H1 (cell line): ENCODE results near the gene TMEM209. TPM values are rescaled to one million over a fixed set of nuclear protein-coding genes. Genes with fewer than 3 reads are reported as not detected.

Experiments used
- CTCF ChIA-PET: fragments of 300-600 bp; sonication (Branson Sonifier 250); formaldehyde crosslinking; loops from one replicate; lab custom pipeline; 2021; ENCODE audit not compliant: partially characterized antibody; lab: Charles Lee
- POLR2A ChIA-PET: fragments of 300-600 bp; sonication (Branson Sonifier 250); formaldehyde crosslinking; loops from one replicate; lab custom pipeline; 2021; ENCODE audit warnings: inconsistent platforms; ENCODE audit not compliant: partially characterized antibody; lab: Charles Lee
- DNase-seq, 2 experiments: peaks; one replicate each; pipeline versions ENCODE4 v3.0.0 to v3.0.0-alpha.2; 2010 to 2022; ENCODE audit warnings: low spot score in 2 of 2, low read depth in 1 of 2, mixed read lengths in 1 of 2
- FAIRE-seq: peaks from 2 replicates; lab custom pipeline; 2011; peaks lifted over from hg19 to GRCh38; lab: Jason Lieb, UNC
- H2AFZ ChIP-seq: 2 replicates; pipeline ENCODE4 v1.8.1; 2012; ENCODE audit warnings: low read length, inconsistent platforms
- H2AK5ac ChIP-seq: 2 replicates; pipeline ENCODE4 v1.6.1; 2013; ENCODE audit warnings: low read depth, low read length
- H2BK120ac ChIP-seq: replicated peaks from 2 replicates; pipeline ENCODE3; 2013; ENCODE audit warnings: low read depth, low read length, inconsistent platforms
- H2BK12ac ChIP-seq: 2 replicates; pipeline ENCODE4 v1.6.1; 2013; ENCODE audit warnings: low read depth, low read length
- H2BK15ac ChIP-seq: 2 replicates; pipeline ENCODE4 v1.6.1; 2013; ENCODE audit warnings: low read length
- H2BK20ac ChIP-seq: 2 replicates; pipeline ENCODE4 v1.6.1; 2013; ENCODE audit warnings: low read length
- H2BK5ac ChIP-seq: 2 replicates; pipeline ENCODE4 v1.6.1; 2013; ENCODE audit warnings: low read depth, low read length
- H3K14ac ChIP-seq: 2 replicates; pipeline ENCODE4 v1.6.1; 2013; ENCODE audit warnings: inconsistent platforms; ENCODE audit not compliant: insufficient read length
- H3K18ac ChIP-seq: 2 replicates; pipeline ENCODE4 v1.6.1; 2013; ENCODE audit warnings: low read length; ENCODE audit errors: extremely low read depth
- H3K23ac ChIP-seq: 2 replicates; pipeline ENCODE4 v1.6.1; 2013; ENCODE audit warnings: inconsistent platforms; ENCODE audit not compliant: insufficient read length
- H3K23me2 ChIP-seq: 2 replicates; pipeline ENCODE4 v1.6.1; 2013; ENCODE audit warnings: low read depth, low read length
- H3K27ac ChIP-seq: 2 replicates; pipeline ENCODE4 v1.6.1; 2011; ENCODE audit warnings: low read depth, low read length, inconsistent platforms
- H3K27me3 ChIP-seq, 4 experiments: replicated peaks in 1 of 4; 1 replicate in 1 of 4; 2 replicates in 3 of 4; pipeline versions ENCODE4 v1.6.1 to v1.8.1; 2011 to 2013; ENCODE audit warnings: low read length in 3 of 4, mild to moderate bottlenecking in 3 of 4, inconsistent platforms in 2 of 4, mixed read lengths in 2 of 4, moderate library complexity in 1 of 4; ENCODE audit not compliant: control insufficient read depth in 3 of 4, insufficient read depth in 3 of 4; ENCODE audit errors: extremely low read depth in 1 of 4
- H3K36me3 ChIP-seq, 4 experiments: 2 replicates each; pipeline versions ENCODE4 v1.6.1 to v1.8.1; 2011 to 2013; ENCODE audit warnings: mild to moderate bottlenecking in 4 of 4, low read length in 3 of 4, moderate library complexity in 2 of 4, control low read depth in 1 of 4, inconsistent platforms in 1 of 4; ENCODE audit not compliant: insufficient read depth in 4 of 4, control insufficient read depth in 2 of 4
- H3K4ac ChIP-seq: replicated peaks from 2 replicates; pipeline ENCODE3; 2013; ENCODE audit warnings: low read length, low read depth, mixed read lengths, inconsistent platforms; ENCODE audit not compliant: insufficient read length
- H3K4me1 ChIP-seq, 4 experiments: replicated peaks in 1 of 4; 1 replicate in 1 of 4; 2 replicates in 3 of 4; pipeline versions ENCODE4 v1.6.1 to v1.8.1; 2011 to 2013; ENCODE audit warnings: low read length in 3 of 4, inconsistent platforms in 2 of 4, mixed read lengths in 1 of 4; ENCODE audit not compliant: insufficient read depth in 4 of 4, control insufficient read depth in 3 of 4
- H3K4me2 ChIP-seq, 2 experiments: 2 replicates each; pipeline versions ENCODE4 v1.6.1 to v1.8.1; 2011 to 2013; ENCODE audit warnings: low read depth in 2 of 2, low read length in 2 of 2, control low read depth in 1 of 2, inconsistent platforms in 1 of 2, mild to moderate bottlenecking in 1 of 2; ENCODE audit not compliant: insufficient read depth in 1 of 2
- H3K4me3 ChIP-seq, 4 experiments: fragments of 200-600, 300-600 bp in 1 of 4; sonication (generic), shearing (Covaris generic), sonication (Bioruptor Twin) in 1 of 4; 2 replicates each; pipeline versions ENCODE4 v1.5.1 to v1.8.1; 2011 to 2016; ENCODE audit warnings: low read length in 4 of 4, low read depth in 3 of 4, control low read depth in 2 of 4, inconsistent platforms in 2 of 4, mild to moderate bottlenecking in 2 of 4, mixed read lengths in 1 of 4, moderate library complexity in 1 of 4; ENCODE audit not compliant: insufficient read depth in 2 of 4; ENCODE audit errors: extremely low read depth in 1 of 4
- H3K56ac ChIP-seq: replicated peaks from 2 replicates; pipeline ENCODE3; 2013; ENCODE audit warnings: low read depth, mild to moderate bottlenecking, mixed read lengths, low read length, inconsistent platforms; ENCODE audit not compliant: insufficient read length
- H3K79me1 ChIP-seq: 2 replicates; pipeline ENCODE4 v1.6.1; 2013; ENCODE audit warnings: low read depth, low read length, control low read depth
- H3K79me2 ChIP-seq, 2 experiments: 2 replicates each; pipeline versions ENCODE4 v1.6.1 to v1.8.1; 2012 to 2013; ENCODE audit warnings: low read length in 2 of 2, mild to moderate bottlenecking in 2 of 2, inconsistent platforms in 1 of 2; ENCODE audit not compliant: insufficient read depth in 2 of 2, control insufficient read depth in 1 of 2
- H3K9ac ChIP-seq, 4 experiments: replicated peaks in 1 of 4; 1 replicate in 1 of 4; 2 replicates in 3 of 4; pipeline versions ENCODE4 v1.6.1 to v1.8.1; 2011 to 2013; ENCODE audit warnings: low read depth in 3 of 4, low read length in 3 of 4, control low read depth in 2 of 4, mild to moderate bottlenecking in 2 of 4, moderate library complexity in 2 of 4, inconsistent platforms in 1 of 4; ENCODE audit errors: extremely low read depth in 1 of 4
- H3K9me3 ChIP-seq, 2 experiments: 2 replicates each; pipeline versions ENCODE4 v1.6.1 to v1.8.1; 2012 to 2013; ENCODE audit warnings: mild to moderate bottlenecking in 2 of 2, moderate library complexity in 2 of 2, control low read depth in 1 of 2, inconsistent platforms in 1 of 2, low read depth in 1 of 2, low read length in 1 of 2, mixed read lengths in 1 of 2; ENCODE audit not compliant: insufficient read depth in 2 of 2
- H4K20me1 ChIP-seq, 2 experiments: replicated peaks in 1 of 2; 2 replicates each; pipeline versions ENCODE3 to v1.8.1; 2011 to 2013; ENCODE audit warnings: inconsistent platforms in 2 of 2, low read length in 2 of 2, mild to moderate bottlenecking in 1 of 2; ENCODE audit not compliant: insufficient read depth in 2 of 2, control insufficient read depth in 1 of 2
- H4K5ac ChIP-seq: 2 replicates; pipeline ENCODE4 v1.6.1; 2013; ENCODE audit warnings: low read length, low read depth, mixed read lengths, inconsistent platforms; ENCODE audit not compliant: insufficient read length
- H4K8ac ChIP-seq: 2 replicates; pipeline ENCODE4 v1.8.0; 2013; ENCODE audit warnings: mild to moderate bottlenecking, moderate library complexity, low read length, inconsistent platforms; ENCODE audit not compliant: insufficient read depth; ENCODE audit errors: extremely low read depth
- H4K91ac ChIP-seq: replicated peaks from 2 replicates; pipeline ENCODE3; 2013; ENCODE audit warnings: low read length, mixed read lengths, inconsistent platforms; ENCODE audit not compliant: insufficient read length
- BACH1 ChIP-seq: IDR thresholded peaks from 2 replicates; pipeline ENCODE4 v1.6.1; 2012; ENCODE audit warnings: low read length, improper control_type of control experiment
- BRCA1 ChIP-seq: IDR thresholded peaks from 2 replicates; pipeline ENCODE4 v1.6.1; 2012; ENCODE audit warnings: low read depth, low read length, improper control_type of control experiment
- CBX8 ChIP-seq: fragments of 300-800, 300-1000 bp; sonication (generic); IDR thresholded peaks from 2 replicates; pipeline ENCODE4 v1.7.1; 2016; ENCODE audit warnings: low read depth, low read length, borderline replicate concordance
- EP300 ChIP-seq, 2 experiments: IDR thresholded peaks; 1 replicate in 1 of 2; 2 replicates in 1 of 2; pipeline ENCODE4 v1.6.1; 2011 to 2012; ENCODE audit warnings: low read depth in 2 of 2, low read length in 2 of 2, mild to moderate bottlenecking in 2 of 2, borderline replicate concordance in 1 of 2, inconsistent platforms in 1 of 2, moderate library complexity in 1 of 2
- FOSL1 ChIP-seq: IDR thresholded peaks from 2 replicates; pipeline ENCODE4 v1.6.1; 2011; ENCODE audit warnings: mild to moderate bottlenecking, low read depth, low read length, moderate library complexity; ENCODE audit not compliant: insufficient read depth
- GABPA ChIP-seq: IDR thresholded peaks from 2 replicates; pipeline ENCODE4 v1.6.1; 2011; ENCODE audit warnings: mild to moderate bottlenecking, low read length, moderate library complexity, borderline replicate concordance; ENCODE audit not compliant: insufficient read depth
- HDAC2 ChIP-seq, 2 experiments: fragments of 300-600 bp in 1 of 2; sonication (generic) in 1 of 2; IDR thresholded peaks; 2 replicates each; pipeline ENCODE4 v1.6.1; 2011 to 2012; ENCODE audit warnings: low read depth in 2 of 2, low read length in 2 of 2, mild to moderate bottlenecking in 2 of 2, moderate library complexity in 2 of 2, borderline replicate concordance in 1 of 2, inconsistent platforms in 1 of 2
- KDM4A ChIP-seq: IDR thresholded peaks from one replicate; pipeline ENCODE4 v1.7.1; 2012; ENCODE audit warnings: low read depth, mild to moderate bottlenecking, moderate library complexity, low read length, inconsistent platforms; ENCODE audit not compliant: severe bottlenecking
- RBBP5 ChIP-seq: IDR thresholded peaks from 2 replicates; pipeline ENCODE4 v1.7.1; 2012; ENCODE audit warnings: low read depth, mild to moderate bottlenecking, inconsistent platforms, low read length, moderate library complexity, borderline replicate concordance
- RFX5 ChIP-seq: IDR thresholded peaks from 2 replicates; pipeline ENCODE4 v1.6.1; 2011; ENCODE audit warnings: low read depth, low read length, improper control_type of control experiment, borderline replicate concordance
- RXRA ChIP-seq: IDR thresholded peaks from 2 replicates; pipeline ENCODE4 v1.6.1; 2011; ENCODE audit warnings: low read depth, mild to moderate bottlenecking, low read length, moderate library complexity; ENCODE audit not compliant: insufficient read depth
- SUZ12 ChIP-seq: fragments of 200-600 bp; sonication (generic); IDR thresholded peaks from 2 replicates; pipeline ENCODE4 v1.6.1; 2012; ENCODE audit warnings: mild to moderate bottlenecking, inconsistent platforms, low read length, moderate library complexity, mixed read lengths
- TAF1 ChIP-seq: IDR thresholded peaks from 2 replicates; pipeline ENCODE4 v1.6.1; 2011; ENCODE audit warnings: mild to moderate bottlenecking, low read depth, low read length
- ZNF274 ChIP-seq: IDR thresholded peaks from 2 replicates; pipeline ENCODE4 v1.7.0; 2012; ENCODE audit warnings: low read length, borderline replicate concordance; ENCODE audit errors: extremely low read depth
- WGBS, 2 experiments: shearing (Covaris generic) in 1 of 2; methylation state at CpG; one replicate each; pipeline versions ENCODE4 v1.1.6 to v1.1.7; 2013 to 2015; ENCODE audit warnings: low lambda C conversion rate in 2 of 2, mixed read lengths in 2 of 2, inconsistent platforms in 1 of 2, low coverage in 1 of 2, missing lambda C conversion rate in 1 of 2; ENCODE audit not compliant: insufficient replicate concordance in 2 of 2, insufficient coverage in 1 of 2, insufficient read length in 1 of 2; ENCODE audit errors: extremely low coverage in 1 of 2, missing lambda C conversion rate in 1 of 2; 5-methylcytosine and 5-hydroxymethylcytosine counted together
- polyA plus RNA-seq, 7 experiments: library from polyadenylated mRNA; depleted of rRNA in 3 of 7; stranded (reverse) in 5 of 7; unstranded in 2 of 7; fragments of >200 nt in 5 of 7; fragments of 200-250 nt in 2 of 7; gene quantifications; 1 replicate in 5 of 7; 2 replicates in 1 of 7; 4 replicates in 1 of 7; pipeline versions ENCODE4 v1.2.1 to v1.2.3, GENCODE V29; 2011 to 2013; ENCODE audit warnings: missing spikeins in 2 of 7, mixed read lengths in 2 of 7
- total RNA-seq: library from RNA; stranded (reverse); fragmentation: NEBNext Ultra II Directional; extraction: Animal tissue kit (Norgen Biotek cat#: 25700); gene quantifications from 2 replicates; pipeline ENCODE4 v1.2.1, GENCODE V29; 2021

The TMEM209 gene
- total and polyA plus RNA-seq, 2 of the 8 experiments (the other 6 are each of a cell fraction or from before 2014, with no cell fraction given), result 28.5 to 30.5 TPM

DNA sequence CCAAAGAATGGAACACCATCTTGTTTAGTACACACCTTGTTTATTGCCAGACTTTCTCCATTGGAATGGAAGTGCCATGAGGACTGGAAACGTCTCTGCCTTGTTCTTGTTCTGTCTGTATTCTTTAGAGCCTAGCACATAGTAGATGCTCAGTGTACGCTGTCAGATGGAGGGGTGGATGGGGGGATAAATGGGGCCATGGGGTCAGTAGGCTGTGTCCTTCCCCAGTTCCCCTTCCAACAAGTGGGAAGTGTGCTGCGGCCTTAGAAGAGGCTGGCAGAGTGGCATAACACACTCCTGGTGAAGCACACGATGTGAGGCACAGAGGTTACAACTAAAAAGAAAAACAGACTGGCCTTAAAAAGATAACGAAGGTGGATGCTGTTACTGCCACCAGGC lies 61.9 kb downstream of the TMEM209 start:
- H2BK20ac ChIP-seq, result no peak overlapping the region
- H2BK12ac ChIP-seq, result no peak overlapping the region
- no peaks in the 10 kb centered on the region for H3K79me2 ChIP-seq
- no peak overlapping the region for H4K91ac ChIP-seq
- no peak overlapping the region for H2AK5ac ChIP-seq
- ChIA-PET CTCF (interaction anchor here (1.1 to 1.6 kb wide), 2 partner anchors 10 kb away, joined by 3 to 4 read pairs; no protein-coding TSS in a partner anchor), POLR2A (no interaction called here)
- H4K20me1 ChIP-seq, result peaks cover 0 to 2% of the 10 kb centered on the region in 2 experiments
- no peak overlapping the region for H3K14ac ChIP-seq
- H3K27me3 ChIP-seq, result peaks cover 0 to 13% (median 8%) of the 10 kb centered on the region in 4 experiments; a peak in 5 of 7 replicates
- no peaks in the 10 kb centered on the region for H3K9me3 ChIP-seq
- H3K4me1 ChIP-seq, result peaks cover 0 to 15% (median 13%) of the 10 kb centered on the region in 4 experiments; a peak in 6 of 7 replicates
- peaks cover 6% of the 10 kb centered on the region; the same call in 1 of the 2 replicates for H3K23me2 ChIP-seq
- H3K23ac ChIP-seq, result no peak overlapping the region
- H3K9ac ChIP-seq, result no peak overlapping the region
- no peak overlapping the region for H2BK15ac ChIP-seq
- no peak overlapping the region for H3K4ac ChIP-seq
- H3K36me3 ChIP-seq, result no peaks in the 10 kb centered on the region
- no peak overlapping the region for H2BK120ac ChIP-seq
- no peak for FAIRE-seq
- no peak overlapping the region for H2BK5ac ChIP-seq
- no peaks in the 10 kb centered on the region for H3K79me1 ChIP-seq
- no peak overlapping the region for H3K27ac ChIP-seq
- no peak for TF ChIP-seq GABPA
- no peak for TF ChIP-seq SUZ12
- no peak for TF ChIP-seq RBBP5
- TF ChIP-seq ZNF274, result no peak
- no peak for TF ChIP-seq RXRA
- no peak for TF ChIP-seq FOSL1
- no peak for TF ChIP-seq RFX5
- no peak for TF ChIP-seq HDAC2 (IDR thresholded peaks at IDR 0.05; ENCODE audit: borderline replicate concordance in 1 of 2, low read depth in 2 of 2, low read length in 2 of 2)
- TF ChIP-seq BRCA1, result no peak
- TF ChIP-seq KDM4A, result no peak
- no peak for TF ChIP-seq BACH1
- TF ChIP-seq CBX8, result no peak
- no peak for TF ChIP-seq EP300 (IDR thresholded peaks at IDR 0.05; ENCODE audit: borderline replicate concordance in 1 of 2, low read depth in 2 of 2, low read length in 2 of 2)
- TF ChIP-seq TAF1, result no peak
- no peak overlapping the region for H2AFZ ChIP-seq
- DNase-seq, result no peak
- 94% methylated on average over 5 of the region's 5 CpGs; no CpG with 5 or more reads in 1 of the 2 experiments for WGBS, 2 experiments
- H3K4me2 ChIP-seq, result no peak overlapping the region
- H4K5ac ChIP-seq, result no peak overlapping the region
- no peak overlapping the region for H4K8ac ChIP-seq
- no peak overlapping the region for H3K18ac ChIP-seq
- no peak overlapping the region for H3K56ac ChIP-seq
- no peak overlapping the region for H3K4me3 ChIP-seq
